ENCODE data around the gene OR10S1. TPM values are rescaled to one million over a fixed set of nuclear protein-coding genes. Genes with fewer than 3 reads are reported as not detected.

Gene OR10S1
- polyA plus RNA-seq, 3 donors, result not detected

GRCh38 chr11:123973816-123974215, 3.8 kb downstream of the OR10S1 start:
- Mint-ChIP-seq H3K9me3 (peaks cover 0 to 5% (median 2%) of the 10 kb centered on the region in 7 donors), H3K36me3 (no peaks in the 10 kb centered on the region), H3K4me1 (no peaks in the 10 kb centered on the region), H3K27ac (no peak overlapping the region), H3K4me3 (no peak overlapping the region), H3K27me3 (ENCODE audit: low read depth in 3 of 3) (peaks cover 0 to 3% (median 0%) of the 10 kb centered on the region in 3 donors)
- WGBS (ENCODE audit: insufficient coverage), result no CpG with 5 or more reads among the region's 1 CpG
- H3K27ac ChIP-seq (ENCODE audit: low read depth in 1 of 2, low read length in 2 of 2), result no peak overlapping the region
- H3K36me3 ChIP-seq (replicated peaks in 1 of 2; ENCODE audit: control insufficient read depth in 1 of 2, insufficient read depth in 2 of 2, low read length in 2 of 2), result no peaks in the 10 kb centered on the region
- no peak for TF ChIP-seq CTCF (IDR thresholded peaks at IDR 0.05)
- H4K20me1 ChIP-seq (ENCODE audit: insufficient read depth, low read length), result no peaks in the 10 kb centered on the region
- no peak overlapping the region for H3K4me2 ChIP-seq (replicated peaks; ENCODE audit: extremely low read depth, low read length, poor library complexity, severe bottlenecking)
- H2AFZ ChIP-seq (ENCODE audit: insufficient read depth, low read depth, low read length, poor library complexity, severe bottlenecking), result no peak overlapping the region
- intact Hi-C loops (cut with micrococcal nuclease), result no loop called here
- no peak overlapping the region for H3K4me3 ChIP-seq (replicated peaks in 1 of 3; ENCODE audit: low read depth in 2 of 3, low read length in 3 of 3)
- H3K9me3 ChIP-seq (replicated peaks in 1 of 2; ENCODE audit: control insufficient read depth in 1 of 2, insufficient read depth in 1 of 2, low read length in 2 of 2), result peaks cover 0 to 1% of the 10 kb centered on the region in 2 donors
- no peak overlapping the region for H3K9ac ChIP-seq (ENCODE audit: insufficient read depth, low read length, poor library complexity, severe bottlenecking)
- no peaks in the 10 kb centered on the region for H3K27me3 ChIP-seq (ENCODE audit: control insufficient read depth in 2 of 2, insufficient read depth in 2 of 2, low read length in 2 of 2)
- no peak for DNase-seq
- no peaks in the 10 kb centered on the region for H3K4me1 ChIP-seq (ENCODE audit: control insufficient read depth in 1 of 2, insufficient read depth in 2 of 2, low read length in 2 of 2)
- no peaks in the 10 kb centered on the region for H3K79me2 ChIP-seq (ENCODE audit: insufficient read depth, low read length)

DNA sequence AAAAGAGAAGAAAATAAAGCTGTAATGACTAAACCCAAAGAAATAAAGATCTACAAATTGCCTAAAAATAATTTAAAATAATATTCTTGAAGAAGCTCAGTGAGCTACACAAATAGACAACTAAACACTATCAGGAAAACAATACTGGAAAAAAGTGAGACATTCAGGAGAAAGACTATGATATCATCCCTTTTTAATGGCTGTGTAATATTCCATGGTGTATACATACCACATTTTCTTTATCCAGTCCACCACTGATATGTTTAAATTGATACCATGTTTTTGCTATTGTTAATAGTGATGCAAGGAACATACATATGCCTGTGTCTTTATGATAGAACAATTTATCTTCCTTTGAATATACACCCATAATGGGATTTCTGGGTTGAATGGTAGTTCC, 20.8 kb downstream of the OR10S1 start:
- H3K9me3 Mint-ChIP-seq, result peaks cover 0 to 7% (median 2%) of the 10 kb centered on the region in 7 donors
- H3K27ac Mint-ChIP-seq, result no peak overlapping the region
- Histone ChIP-seq H3K27me3 (ENCODE audit: control insufficient read depth in 2 of 2, insufficient read depth in 2 of 2, low read length in 2 of 2) (no peaks in the 10 kb centered on the region), H3K4me1 (ENCODE audit: control insufficient read depth in 1 of 2, insufficient read depth in 2 of 2, low read length in 2 of 2) (no peaks in the 10 kb centered on the region), H4K20me1 (ENCODE audit: insufficient read depth, low read length) (no peaks in the 10 kb centered on the region), H3K9me3 (replicated peaks in 1 of 2; ENCODE audit: control insufficient read depth in 1 of 2, insufficient read depth in 1 of 2, low read length in 2 of 2) (no peaks in the 10 kb centered on the region), H2AFZ (ENCODE audit: insufficient read depth, low read depth, low read length, poor library complexity, severe bottlenecking) (no peak overlapping the region), H3K4me3 (replicated peaks in 1 of 3; ENCODE audit: low read depth in 2 of 3, low read length in 3 of 3) (no peak overlapping the region), H3K4me2 (replicated peaks; ENCODE audit: extremely low read depth, low read length, poor library complexity, severe bottlenecking) (no peak overlapping the region), H3K79me2 (ENCODE audit: insufficient read depth, low read length) (no peaks in the 10 kb centered on the region), H3K27ac (ENCODE audit: low read depth in 1 of 2, low read length in 2 of 2) (no peak overlapping the region), H3K9ac (ENCODE audit: insufficient read depth, low read length, poor library complexity, severe bottlenecking) (no peak overlapping the region), H3K36me3 (replicated peaks in 1 of 2; ENCODE audit: control insufficient read depth in 1 of 2, insufficient read depth in 2 of 2, low read length in 2 of 2) (no peaks in the 10 kb centered on the region)
- no peak for DNase-seq
- peaks cover 0 to 2% (median 0%) of the 10 kb centered on the region in 3 donors for H3K27me3 Mint-ChIP-seq (ENCODE audit: low read depth in 3 of 3)
- TF ChIP-seq CTCF (IDR thresholded peaks at IDR 0.05), result no peak
- H3K4me1 Mint-ChIP-seq, result no peaks in the 10 kb centered on the region
- no peak overlapping the region for H3K4me3 Mint-ChIP-seq
- intact Hi-C loops (cut with micrococcal nuclease), result no loop called here
- H3K36me3 Mint-ChIP-seq, result no peaks in the 10 kb centered on the region

Data from CD14-positive monocyte (primary cell).